HG03064 (cell line): Measurements from ENCODE around the gene ZBED4.
"Not testable (repeated sequence)": the region's sequence is repeated elsewhere in the genome, so short reads cannot be mapped to it uniquely, and the experiment has no call there.

Experiments used
- ATAC-seq: cut with Tn5 transposase; IDR thresholded peaks from one replicate; pipeline ENCODE4 v1.9.1; 2021; ENCODE audit warnings: low read depth; ENCODE audit not compliant: unreplicated experiment

The ZBED4 gene

GRCh38 chr22:49852898-49853894 is at the start of gene ZBED4:
ZBED4 (plus strand) TSS chr22:49853844; CDS start chr22:49883663, 29,819 bp downstream.
- peak; percentile 64 for ATAC-seq

GRCh38 chr22:49807129-49807528 is 46.5 kb upstream of the ZBED4 start:
- ATAC-seq, result no peak

- ATAC-seq, result no peak
These were observed 45.6 kb upstream of the ZBED4 start for GRCh38 chr22:49807780-49808708.

- ATAC-seq, result no peak
These were observed 43.2 kb upstream of the ZBED4 start for GRCh38 chr22:49810363-49811019.

GRCh38 chr22:49811020-49811791 is 42.4 kb upstream of the ZBED4 start:
- ATAC-seq, result no peak

GRCh38 chr22:49812838-49813237 is 40.8 kb upstream of the ZBED4 start:
- no peak for ATAC-seq

GRCh38 chr22:49814164-49814686 is 39.4 kb upstream of the ZBED4 start:
- ATAC-seq, result no peak

GRCh38 chr22:49814856-49815255 is 38.8 kb upstream of the ZBED4 start:
- ATAC-seq, result no peak

GRCh38 chr22:49815641-49816091 is 38.0 kb upstream of the ZBED4 start:
- no peak for ATAC-seq

GRCh38 chr22:49817359-49817758 is 36.3 kb upstream of the ZBED4 start:
- no peak for ATAC-seq

- ATAC-seq, result no peak
These were observed 32.7 kb upstream of the ZBED4 start for GRCh38 chr22:49820984-49821383.

- ATAC-seq, result not testable (repeated sequence)
These were observed 31.9 kb upstream of the ZBED4 start for GRCh38 chr22:49821741-49822140.

- ATAC-seq, result no peak
These were observed 30.2 kb upstream of the ZBED4 start for GRCh38 chr22:49823289-49824045.

- no peak for ATAC-seq
These were observed 29.3 kb upstream of the ZBED4 start for GRCh38 chr22:49824185-49824925.

- no peak for ATAC-seq
These were observed 28.7 kb upstream of the ZBED4 start for GRCh38 chr22:49824936-49825335.

GRCh38 chr22:49825436-49825835 is 28.2 kb upstream of the ZBED4 start:
- no peak for ATAC-seq

GRCh38 chr22:49825944-49826602 is 27.6 kb upstream of the ZBED4 start:
- ATAC-seq, result no peak
